Hepatocyte (in vitro differentiated cells): Measurements from ENCODE around the gene HHLA2.

Experiments used
- CTCF ChIP-seq: fragments of 200-600 bp; sonication (generic); IDR thresholded peaks from 2 replicates; pipeline ENCODE4 v1.5.1; 2016; ENCODE audit warnings: antibody characterized with exemption, mild to moderate bottlenecking; ENCODE audit not compliant: poor library complexity
- EZH2 ChIP-seq: fragments of 200-600 bp; sonication (generic); IDR thresholded peaks from 2 replicates; pipeline ENCODE4 v1.6.1; 2016; ENCODE audit warnings: antibody characterized with exemption, mild to moderate bottlenecking, borderline replicate concordance
- EZH2phosphoT487 ChIP-seq: fragments of 200-600 bp; sonication (generic); IDR thresholded peaks from one replicate; pipeline ENCODE4 v1.6.1; 2018; ENCODE audit warnings: antibody characterized with exemption, mild to moderate bottlenecking, low read depth, moderate library complexity; ENCODE audit not compliant: unreplicated experiment, severe bottlenecking

GRCh38 chr3:108319428-108320082 is 23.2 kb downstream of the HHLA2 start:
- TF ChIP-seq CTCF (no peak), EZH2 (no peak), EZH2phosphoT487 (no peak)
